Heart left ventricle (tissue), 16 donors: Measurements from ENCODE around the gene DOCK1. TPM values are rescaled to one million over a fixed set of nuclear protein-coding genes. Genes with fewer than 3 reads are reported as not detected.
A peak's percentile ranks its signal among the peaks of the same experiment; 100 is the strongest.
"Not testable (repeated sequence)": the region's sequence is repeated elsewhere in the genome, so short reads cannot be mapped to it uniquely, and the experiment has no call there.

Experiments
- ATAC-seq, 4 donors: fragments of 200-7000 bp; cut with Tn5 transposase; one replicate each; pipeline ENCODE4 v1.9.1; 2020 to 2022; ENCODE audit warnings: moderate library complexity in 4 of 4, mild to moderate bottlenecking in 3 of 4, moderate number of reproducible peaks in 1 of 4
- DNase-seq, 5 donors: peaks; one replicate each; pipeline ENCODE4 v3.0.0-alpha.2; 2020
- H3K27ac ChIP-seq, 12 donors: fragments of 200-600 bp; sonication (generic) in 4 of 12; one replicate each; pipeline versions ENCODE4 v1.5.0 to v1.8.0; 2016 to 2022; ENCODE audit warnings: mild to moderate bottlenecking in 2 of 12
- H3K27me3 ChIP-seq, 9 donors: fragments of 200-600 bp; sonication (generic) in 2 of 9; one replicate each; pipeline versions ENCODE4 v1.5.1 to v1.8.0; 2016 to 2022; ENCODE audit warnings: mild to moderate bottlenecking in 3 of 9
- H3K36me3 ChIP-seq, 9 donors: fragments of 200-600 bp; sonication (generic) in 2 of 9; one replicate each; pipeline versions ENCODE4 v1.5.0 to v1.8.0; 2018 to 2022; ENCODE audit warnings: mild to moderate bottlenecking in 2 of 9
- H3K4me1 ChIP-seq, 12 donors: fragments of 200-600 bp; sonication (generic) in 4 of 12; one replicate each; pipeline versions ENCODE4 v1.5.0 to v1.8.0; 2016 to 2022; ENCODE audit warnings: mild to moderate bottlenecking in 3 of 12
- H3K4me3 ChIP-seq, 12 donors: fragments of 200-600 bp; sonication (generic) in 4 of 12; one replicate each; pipeline versions ENCODE4 v1.5.0 to v1.8.0; 2017 to 2022; ENCODE audit warnings: mild to moderate bottlenecking in 9 of 12, moderate library complexity in 4 of 12
- H3K9me3 ChIP-seq, 12 donors: fragments of 200-600 bp; sonication (generic) in 4 of 12; one replicate each; pipeline versions ENCODE4 v1.5.0 to v1.8.0; 2016 to 2022; ENCODE audit warnings: mild to moderate bottlenecking in 1 of 12
- CTCF ChIP-seq, 12 donors: fragments of 200-600 bp; sonication (generic) in 4 of 12; IDR thresholded peaks; one replicate each; pipeline versions ENCODE4 v1.5.0 to v1.8.0; 2018 to 2022; ENCODE audit warnings: antibody characterized with exemption in 12 of 12, mild to moderate bottlenecking in 5 of 12
- POLR2A ChIP-seq, 2 donors: fragments of 450-650 bp; IDR thresholded peaks; one replicate each; pipeline ENCODE4 v1.6.1; 2017; ENCODE audit warnings: antibody characterized with exemption in 2 of 2, mild to moderate bottlenecking in 2 of 2, moderate library complexity in 2 of 2
- WGBS, 4 donors: extraction: QIAGEN DNeasy Blood & Tissue Kit in 2 of 4; methylation state at CpG; one replicate each; pipeline versions ENCODE4 v1.1.5 to v1.1.7; 2013 to 2018; 5-methylcytosine and 5-hydroxymethylcytosine counted together
- intact Hi-C, 10 donors: fragments of 100-400 bp; cut with DNase I; formaldehyde crosslinking; loops; one replicate each; pipeline versions ENCODE4 v1.11.1 to v1.14.2; 2022
- polyA plus RNA-seq, 2 donors: library from polyadenylated mRNA; stranded (reverse); fragments of 200-250 nt; gene quantifications; one replicate each; pipeline ENCODE4 v1.2.3, GENCODE V29; 2013
- total RNA-seq, 9 donors: library from RNA; depleted of rRNA in 2 of 9; stranded (reverse); fragments of >200 nt in 2 of 9; fragmentation: NEBNext Ultra II Directional in 3 of 9; extraction: Animal tissue kit (Norgen Biotek cat#: 25700) in 3 of 9; gene quantifications; one replicate each; pipeline versions ENCODE4 v1.1.0 to v1.2.4, GENCODE V29; 2016 to 2023
- donor health status: ischemic (EF 13 %, LVEDD 7.1; RV severe dilation, severe dysfunction).
- donor health status: healthy with polysubstance abuse.
- donor health status: DM: no; HTN: yes; CAD: no.
- donor health status: DM: no; HTN: no; CAD: no.
- donor health status: ischemic (EF 25% LVEDD 6.9; RV normal size, moderate dysfunction).
- donor health status: ischemic (EF 25% LVEDD 5.7; RV mildly dilated, moderate dysfunction).
- donor health status: healthy.
- donor health status: DM: yes; HTN: yes; CAD: no.
- donor health status: ischemic (EF 35%, LVEDD 5.7; RV mildly dilated, moderate dysfunction).
- donor health status: nonischemic (EF 11% LVEDD 7.7; RV severe dilation, severe dysfunction).
- donor health status: DM: yes; HTN: yes; CAD: no.
- donor health status: PGD.
- donor health status: ischemic (EF 29% LVEDD 5.4; RV normal size, mild dysfunction).
- donor health status: nonischemic (EF 23%, LVEDD 6.1; RV moderate dilation, normal function).

Gene DOCK1
- total and polyA plus RNA-seq, 11 donors: 5.0 to 31.6 (median 18.6) TPM

DNA sequence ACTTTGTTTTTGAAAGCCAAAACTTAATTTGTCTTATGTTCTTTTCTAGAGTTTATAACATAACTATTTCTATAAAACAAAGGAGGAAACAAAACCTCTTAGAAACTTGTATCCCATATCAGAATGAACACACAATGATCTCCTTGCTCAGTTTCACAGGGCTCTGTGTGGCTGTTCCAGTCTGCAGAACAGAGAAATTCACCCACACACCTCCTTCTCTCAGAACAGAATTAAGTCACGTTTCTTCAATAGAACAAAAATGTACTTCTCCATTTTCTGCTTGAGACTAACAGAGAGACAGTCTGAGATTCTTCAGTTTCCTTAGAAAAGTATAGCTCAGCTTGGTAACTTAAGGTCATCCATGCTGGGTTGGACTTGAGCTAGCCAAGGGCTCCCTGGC, 15.8 kb upstream of the DOCK1 start:
- no peak for DNase-seq
- 58 to 76% (median 74%) methylated on average over 1 of the region's 1 CpG for WGBS, 4 donors
- H3K4me3 ChIP-seq: no peak overlapping the region
- peaks cover 0 to 3% (median 0%) of the 10 kb centered on the region in 12 donors for H3K4me1 ChIP-seq
- no peaks in the 10 kb centered on the region for H3K27me3 ChIP-seq
- no peak overlapping the region for H3K27ac ChIP-seq
- ATAC-seq: no peak
- intact Hi-C loops: no loop called here
- no peaks in the 10 kb centered on the region for H3K36me3 ChIP-seq
- no peaks in the 10 kb centered on the region for H3K9me3 ChIP-seq
- TF ChIP-seq POLR2A (IDR thresholded peaks at IDR 0.05) (no peak), CTCF (IDR thresholded peaks at IDR 0.05) (no peak)

DNA sequence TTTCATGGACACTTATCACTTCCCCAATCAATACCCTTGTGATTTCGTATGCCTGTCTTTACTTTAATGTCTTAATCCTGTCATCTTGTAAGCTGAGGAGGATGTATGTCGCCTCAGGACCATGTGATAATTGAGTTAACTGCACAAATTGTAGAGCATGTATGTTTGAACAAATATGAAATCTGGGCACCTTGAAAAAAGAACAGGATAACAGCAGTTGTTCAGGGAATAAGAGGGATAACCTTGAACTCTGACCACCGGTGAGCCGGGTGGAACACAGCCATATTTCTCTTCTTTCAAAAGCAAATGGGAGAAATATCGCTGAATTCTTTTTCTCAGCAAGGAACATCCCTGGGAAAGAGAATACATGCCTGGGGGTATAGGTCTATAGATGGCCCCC, 14.4 kb upstream of the DOCK1 start:
- DNase-seq, H3K27ac ChIP-seq, H3K4me1 ChIP-seq, H3K36me3 ChIP-seq, intact Hi-C loops, ATAC-seq, H3K27me3 ChIP-seq, H3K9me3 ChIP-seq, H3K4me3 ChIP-seq: not testable (repeated sequence)
- WGBS, 4 donors: 92 to 95% (median 93%) methylated on average over 5 of the region's 5 CpGs

- Histone ChIP-seq H3K36me3 (no peaks in the 10 kb centered on the region), H3K4me3 (no peak overlapping the region), H3K27me3 (no peaks in the 10 kb centered on the region), H3K4me1 (peaks cover 0 to 3% (median 0%) of the 10 kb centered on the region in 12 donors), H3K27ac (no peak overlapping the region), H3K9me3 (peaks cover 0 to 1% (median 0%) of the 10 kb centered on the region in 12 donors)
- WGBS, 4 donors: 57 to 70% (median 65%) methylated on average over 13 to 16 of the region's 16 CpGs
- intact Hi-C loops: no loop called here
- no peak for DNase-seq
- TF ChIP-seq CTCF (IDR thresholded peaks at IDR 0.05): no peak
- no peak for TF ChIP-seq POLR2A (IDR thresholded peaks at IDR 0.05)
- peak in 3 of 4 donors; percentile 22 to 87 (median 46) for ATAC-seq
Measured at GRCh38 chr10:126892226-126893175, 12.7 kb upstream of the DOCK1 start.

GRCh38 chr10:126893206-126893605, 12.0 kb upstream of the DOCK1 start:
- Histone ChIP-seq H3K9me3 (peaks cover 0 to 8% (median under 1%) of the 10 kb centered on the region in 12 donors), H3K27ac (no peak overlapping the region), H3K27me3 (no peaks in the 10 kb centered on the region), H3K36me3 (no peaks in the 10 kb centered on the region), H3K4me3 (no peak overlapping the region), H3K4me1 (peaks cover 0 to 3% (median 0%) of the 10 kb centered on the region in 12 donors)
- ATAC-seq (no peak), DNase-seq (no peak)
- TF ChIP-seq CTCF (IDR thresholded peaks at IDR 0.05): no peak
- TF ChIP-seq POLR2A (IDR thresholded peaks at IDR 0.05): no peak
- 84 to 93% (median 91%) methylated on average over 9 of the region's 9 CpGs for WGBS, 4 donors
- intact Hi-C loops: no loop called here
